IPS-20b (cell line): ENCODE data around the gene LRRC75B.
A peak's percentile ranks its signal among the peaks of the same experiment; 100 is the strongest.
"Not testable (repeated sequence)": the region's sequence is repeated elsewhere in the genome, so short reads cannot be mapped to it uniquely, and the experiment has no call there.

ENCODE experiments used
- H3K27ac ChIP-seq: one replicate; pipeline ENCODE4 v1.5.1; 2013; ENCODE audit warnings: low read length
- H3K27me3 ChIP-seq: 2 replicates; pipeline ENCODE4 v1.6.1; 2013; ENCODE audit warnings: mild to moderate bottlenecking, low read length, inconsistent platforms; ENCODE audit not compliant: insufficient read depth
- H3K36me3 ChIP-seq: 2 replicates; pipeline ENCODE4 v1.6.1; 2013; ENCODE audit warnings: low read depth, mild to moderate bottlenecking, inconsistent platforms, low read length, moderate library complexity; ENCODE audit not compliant: insufficient read depth
- H3K4me1 ChIP-seq: 2 replicates; pipeline ENCODE4 v1.6.1; 2013; ENCODE audit warnings: mild to moderate bottlenecking, control low read depth, inconsistent platforms, low read length, moderate library complexity; ENCODE audit not compliant: insufficient read depth
- H3K4me3 ChIP-seq: 2 replicates; pipeline ENCODE4 v1.5.1; 2013; ENCODE audit warnings: mild to moderate bottlenecking, low read length, inconsistent platforms
- H3K9ac ChIP-seq: 2 replicates; pipeline ENCODE4 v1.6.1; 2013; ENCODE audit warnings: low read depth, mild to moderate bottlenecking, inconsistent platforms, low read length, moderate library complexity
- H3K9me3 ChIP-seq: 2 replicates; pipeline ENCODE4 v1.6.1; 2013; ENCODE audit warnings: mild to moderate bottlenecking, low read depth, low read length, inconsistent platforms; ENCODE audit not compliant: insufficient read depth

Gene LRRC75B

DNA sequence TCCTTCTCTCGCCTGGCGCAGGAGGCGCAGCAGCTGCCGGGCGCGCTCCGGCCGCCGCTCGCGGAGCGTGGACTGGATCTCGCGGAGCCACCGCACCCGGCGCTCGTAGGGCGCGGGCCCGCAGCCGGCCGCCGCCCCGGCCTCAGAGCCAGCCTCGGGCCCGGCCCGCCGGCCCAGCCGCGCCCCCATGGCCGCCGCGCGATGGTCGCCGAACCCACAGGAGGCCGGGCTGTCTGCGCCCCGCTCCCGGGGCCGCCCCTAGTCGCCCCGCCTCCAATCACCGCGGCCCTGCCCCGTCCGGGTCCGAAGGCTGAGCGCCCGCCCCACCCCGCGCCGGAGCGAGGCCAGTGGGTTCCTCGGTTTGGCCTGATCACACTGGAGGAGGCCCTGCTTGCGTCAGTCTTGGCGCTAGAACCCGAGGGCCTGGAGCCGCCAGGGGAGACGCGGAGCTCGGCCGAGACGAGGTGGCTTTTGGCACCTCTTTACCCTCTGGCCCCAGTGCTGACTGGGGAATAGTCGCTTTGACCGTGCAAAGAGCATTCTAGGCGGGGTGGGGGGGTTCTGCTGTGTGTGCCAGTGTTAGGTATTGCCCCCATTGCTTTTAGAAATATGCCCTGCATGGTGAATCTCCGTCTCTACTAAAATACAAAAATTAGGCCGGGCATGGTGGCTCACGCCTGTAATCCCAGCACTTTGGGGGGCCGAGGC is at the start of gene LRRC75B:
TSS of gene LRRC75B (minus strand) at position 223 of the 708 bp plus-strand sequence. CDS start at position 189, 34 bp downstream.
- H3K4me3 ChIP-seq: peak within 1 kb of the TSS; percentile 82

DNA sequence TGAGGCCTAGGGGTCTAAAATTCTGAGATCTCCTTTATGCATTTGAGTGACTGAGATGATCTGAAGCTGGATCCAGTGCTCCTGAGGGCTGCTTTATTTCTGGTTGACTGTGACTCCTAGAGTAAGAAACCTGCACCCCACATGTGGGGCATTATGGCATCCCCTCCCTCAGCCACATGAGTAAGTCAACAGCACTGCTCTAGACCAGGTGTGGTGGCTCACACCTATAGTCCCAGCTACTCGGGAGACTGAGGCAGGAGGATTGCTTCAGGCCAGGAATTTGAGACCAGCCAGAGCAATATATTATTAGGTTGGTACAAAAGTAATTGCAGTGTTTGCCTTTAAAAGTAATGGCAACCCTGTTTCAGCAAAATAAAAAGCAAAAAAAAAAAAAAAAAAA is 49.4 kb upstream of the LRRC75B start:
- not testable (repeated sequence) for H3K4me1 ChIP-seq, H3K27ac ChIP-seq, H3K27me3 ChIP-seq, H3K9ac ChIP-seq, H3K9me3 ChIP-seq, H3K36me3 ChIP-seq, H3K4me3 ChIP-seq

More for the DNA sequence above, at the start of gene LRRC75B:
- Histone ChIP-seq H3K27ac (peak within 1 kb of the TSS; percentile 80), H3K27me3 (no peaks in the 10 kb centered on the region), H3K36me3 (peaks cover 5% of the 10 kb centered on the region; the same call in 1 of the 2 replicates), H3K9me3 (no peaks in the 10 kb centered on the region), H3K9ac (peak within 1 kb of the TSS; percentile 87), H3K4me1 (peaks cover 2% of the 10 kb centered on the region; the same call in 1 of the 2 replicates)

GRCh38 chr22:24636513-24636912 is 43.6 kb upstream of the LRRC75B start:
- H3K9ac ChIP-seq, H3K36me3 ChIP-seq, H3K4me1 ChIP-seq, H3K27ac ChIP-seq, H3K9me3 ChIP-seq, H3K4me3 ChIP-seq, H3K27me3 ChIP-seq: not testable (repeated sequence)

DNA sequence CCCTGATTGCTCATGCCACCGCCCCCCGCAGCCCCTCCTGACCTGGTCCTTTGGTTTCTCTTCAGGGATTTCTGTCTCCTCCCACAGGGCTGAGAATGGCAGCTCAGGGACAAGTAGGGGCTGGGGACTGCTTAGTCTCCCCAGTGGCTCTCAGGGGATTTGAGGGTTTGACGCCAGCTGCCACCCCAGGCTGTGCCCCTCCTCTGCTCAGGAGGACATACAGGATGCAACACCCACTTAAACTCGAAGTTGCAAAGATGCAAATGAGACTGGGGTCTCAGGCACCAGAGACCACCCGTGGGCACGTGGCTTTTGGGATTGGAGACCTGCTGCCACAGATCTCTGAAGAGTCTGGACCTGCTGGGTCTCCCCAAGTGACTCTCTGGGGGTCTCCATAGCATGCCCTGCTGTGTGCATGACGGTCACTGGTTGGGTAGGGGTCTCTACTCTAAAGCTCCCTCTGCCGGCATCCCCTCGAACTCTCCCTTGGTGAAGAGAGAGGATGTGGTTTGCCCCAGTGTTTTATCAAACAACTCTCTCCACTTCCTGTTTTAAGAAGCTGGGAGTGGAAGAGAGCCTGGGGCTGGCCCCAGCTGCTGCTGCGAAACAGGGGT is 42.0 kb upstream of the LRRC75B start:
- H3K36me3 ChIP-seq, H3K9me3 ChIP-seq, H3K4me1 ChIP-seq, H3K9ac ChIP-seq, H3K27me3 ChIP-seq, H3K4me3 ChIP-seq, H3K27ac ChIP-seq: not testable (repeated sequence)

- not testable (repeated sequence) for H3K9me3 ChIP-seq, H3K27ac ChIP-seq, H3K36me3 ChIP-seq, H3K4me3 ChIP-seq, H3K4me1 ChIP-seq, H3K9ac ChIP-seq, H3K27me3 ChIP-seq
Observed at GRCh38 chr22:24633231-24634023, 40.6 kb upstream of the LRRC75B start.

- not testable (repeated sequence) for H3K9me3 ChIP-seq, H3K27me3 ChIP-seq, H3K4me1 ChIP-seq, H3K9ac ChIP-seq, H3K27ac ChIP-seq, H3K4me3 ChIP-seq, H3K36me3 ChIP-seq
Observed at GRCh38 chr22:24632642-24633041, 39.8 kb upstream of the LRRC75B start.

- not testable (repeated sequence) for H3K9ac ChIP-seq, H3K9me3 ChIP-seq, H3K36me3 ChIP-seq, H3K4me1 ChIP-seq, H3K4me3 ChIP-seq, H3K27ac ChIP-seq, H3K27me3 ChIP-seq
Observed at GRCh38 chr22:24631430-24632122, 38.7 kb upstream of the LRRC75B start.

DNA sequence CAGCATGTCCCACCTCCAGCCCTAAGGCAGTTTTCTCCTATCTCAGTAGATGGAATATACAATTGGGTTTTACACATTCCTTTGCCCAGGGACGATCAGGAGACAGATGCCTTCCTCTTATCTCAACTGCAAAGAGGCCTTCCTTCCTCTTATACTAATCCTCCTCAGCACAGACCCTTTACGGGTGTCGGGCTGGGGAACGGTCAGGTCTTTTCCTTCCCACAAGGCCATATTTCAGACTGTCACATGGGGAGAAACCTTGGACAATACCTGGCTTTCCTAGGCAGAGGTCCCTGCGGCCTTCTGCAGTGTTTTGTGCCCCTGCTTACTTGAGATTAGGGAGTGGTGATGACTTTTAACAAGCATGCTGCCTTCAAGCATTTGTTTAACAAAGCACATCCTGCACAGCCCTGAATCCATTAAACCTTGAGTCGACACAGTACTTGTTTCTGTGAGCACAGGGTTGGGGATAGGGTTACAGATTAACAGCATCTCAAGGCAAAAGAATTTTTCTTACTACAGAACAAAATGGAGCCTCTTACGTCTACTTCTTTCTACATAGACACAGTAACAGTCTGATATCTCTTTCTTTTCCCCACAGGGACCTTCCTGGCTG is 38.0 kb upstream of the LRRC75B start:
- H3K36me3 ChIP-seq, H3K4me1 ChIP-seq, H3K9ac ChIP-seq, H3K9me3 ChIP-seq, H3K27ac ChIP-seq, H3K27me3 ChIP-seq, H3K4me3 ChIP-seq: not testable (repeated sequence)

- H3K27me3 ChIP-seq, H3K4me1 ChIP-seq, H3K36me3 ChIP-seq, H3K4me3 ChIP-seq, H3K9me3 ChIP-seq, H3K27ac ChIP-seq, H3K9ac ChIP-seq: not testable (repeated sequence)
Observed at GRCh38 chr22:24629069-24629468, 36.2 kb upstream of the LRRC75B start.

- H3K27ac ChIP-seq, H3K9me3 ChIP-seq, H3K9ac ChIP-seq, H3K27me3 ChIP-seq, H3K36me3 ChIP-seq, H3K4me3 ChIP-seq, H3K4me1 ChIP-seq: not testable (repeated sequence)
Observed at GRCh38 chr22:24627911-24628310, 35.0 kb upstream of the LRRC75B start.

DNA sequence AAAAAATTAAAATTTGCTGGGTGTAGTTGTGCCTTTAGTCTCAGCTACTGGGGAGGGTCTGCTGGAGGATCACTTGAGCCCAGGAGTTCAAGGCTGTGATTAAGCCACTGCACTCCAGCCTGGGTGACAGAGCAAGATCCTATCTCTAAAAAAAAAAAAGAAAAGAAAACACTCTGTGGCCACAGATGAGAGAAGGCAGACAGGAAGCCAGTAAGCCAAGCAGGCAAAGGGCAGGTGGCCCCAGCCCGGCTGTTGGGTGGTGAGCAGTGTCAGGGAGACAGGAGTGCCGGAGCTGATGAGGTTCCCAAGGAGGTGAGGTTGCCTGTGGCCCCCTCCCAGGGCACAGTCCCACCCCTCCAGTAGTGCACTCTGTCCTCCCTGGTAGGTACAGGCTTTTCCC is 29.7 kb upstream of the LRRC75B start:
- not testable (repeated sequence) for H3K9me3 ChIP-seq

More for the DNA sequence above, 29.7 kb upstream of the LRRC75B start:
- not testable (repeated sequence) for H3K36me3 ChIP-seq, H3K4me3 ChIP-seq, H3K27ac ChIP-seq, H3K9ac ChIP-seq, H3K27me3 ChIP-seq, H3K4me1 ChIP-seq
